Thoracic aorta endothelial cell (primary cell): ENCODE measurements around the gene GPRASP3. TPM values are rescaled to one million over a fixed set of nuclear protein-coding genes. Genes with fewer than 3 reads are reported as not detected.

Experiments used
- small RNA-seq: library from RNA; depleted of rRNA; stranded (forward); fragments of <200 nt; gene quantifications from one replicate; pipeline ENCODE3, GENCODE V24; 2012
- total RNA-seq: library from RNA; depleted of rRNA; stranded (reverse); fragments of >200 nt; gene quantifications from 2 replicates; pipeline ENCODE4 v1.2.3, GENCODE V29; 2012

Gene GPRASP3, protein sequence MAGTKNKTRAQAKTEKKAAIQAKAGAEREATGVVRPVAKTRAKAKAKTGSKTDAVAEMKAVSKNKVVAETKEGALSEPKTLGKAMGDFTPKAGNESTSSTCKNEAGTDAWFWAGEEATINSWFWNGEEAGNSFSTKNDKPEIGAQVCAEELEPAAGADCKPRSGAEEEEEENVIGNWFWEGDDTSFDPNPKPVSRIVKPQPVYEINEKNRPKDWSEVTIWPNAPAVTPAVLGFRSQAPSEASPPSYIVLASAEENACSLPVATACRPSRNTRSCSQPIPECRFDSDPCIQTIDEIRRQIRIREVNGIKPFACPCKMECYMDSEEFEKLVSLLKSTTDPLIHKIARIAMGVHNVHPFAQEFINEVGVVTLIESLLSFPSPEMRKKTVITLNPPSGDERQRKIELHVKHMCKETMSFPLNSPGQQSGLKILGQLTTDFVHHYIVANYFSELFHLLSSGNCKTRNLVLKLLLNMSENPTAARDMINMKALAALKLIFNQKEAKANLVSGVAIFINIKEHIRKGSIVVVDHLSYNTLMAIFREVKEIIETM
- 11.4 and 12.0 TPM in 2 replicates for total RNA-seq

DNA sequence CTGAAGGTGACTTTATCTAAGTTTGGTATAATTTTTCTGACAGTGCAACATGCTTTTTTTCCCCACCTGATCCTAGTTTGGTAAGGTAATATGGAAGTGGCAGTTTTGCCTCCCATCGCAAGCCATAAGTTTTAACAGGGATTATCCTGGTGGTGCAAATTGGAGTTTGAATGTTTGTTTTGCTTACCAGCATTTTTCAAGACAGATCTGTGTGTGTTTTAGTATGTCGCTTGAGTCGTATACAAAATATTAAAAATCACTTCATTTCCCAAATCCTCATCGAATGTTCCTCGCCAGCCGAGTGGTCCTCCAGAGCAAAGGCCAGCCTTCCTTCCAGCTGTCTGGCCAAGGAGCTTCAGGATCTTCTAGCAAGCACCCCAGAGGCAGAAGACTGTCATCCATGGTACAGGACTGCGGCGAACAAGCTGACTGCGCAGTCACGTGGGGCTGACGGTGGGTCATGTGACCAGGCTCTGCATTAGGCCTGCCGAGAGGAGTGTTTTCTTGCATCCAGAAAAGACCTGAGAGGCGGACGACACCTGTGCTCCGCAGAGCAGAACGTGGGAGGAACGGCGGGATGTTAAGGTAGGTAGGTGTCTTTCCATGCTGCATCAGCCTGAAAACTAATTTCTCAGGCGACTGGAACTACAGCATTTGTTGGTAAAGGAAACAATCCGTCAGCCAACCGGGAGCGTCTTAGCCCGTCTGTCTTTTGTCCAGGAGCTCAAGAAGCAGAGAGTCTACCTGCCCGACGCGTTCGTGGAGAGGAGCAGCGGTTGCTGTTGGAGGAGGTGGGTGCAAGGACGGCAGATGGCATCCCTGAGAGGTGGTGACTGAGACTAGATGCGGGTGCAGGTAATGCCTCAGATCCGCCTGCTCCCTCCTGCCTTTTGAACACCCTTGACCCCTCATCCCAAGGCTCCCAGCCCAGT lies at the start of gene GPRASP3:
Gene GPRASP3 (plus strand): TSS at position 507 of the 932 bp plus-strand sequence. CDS start 28,253 bp downstream, outside the sequence.

DNA sequence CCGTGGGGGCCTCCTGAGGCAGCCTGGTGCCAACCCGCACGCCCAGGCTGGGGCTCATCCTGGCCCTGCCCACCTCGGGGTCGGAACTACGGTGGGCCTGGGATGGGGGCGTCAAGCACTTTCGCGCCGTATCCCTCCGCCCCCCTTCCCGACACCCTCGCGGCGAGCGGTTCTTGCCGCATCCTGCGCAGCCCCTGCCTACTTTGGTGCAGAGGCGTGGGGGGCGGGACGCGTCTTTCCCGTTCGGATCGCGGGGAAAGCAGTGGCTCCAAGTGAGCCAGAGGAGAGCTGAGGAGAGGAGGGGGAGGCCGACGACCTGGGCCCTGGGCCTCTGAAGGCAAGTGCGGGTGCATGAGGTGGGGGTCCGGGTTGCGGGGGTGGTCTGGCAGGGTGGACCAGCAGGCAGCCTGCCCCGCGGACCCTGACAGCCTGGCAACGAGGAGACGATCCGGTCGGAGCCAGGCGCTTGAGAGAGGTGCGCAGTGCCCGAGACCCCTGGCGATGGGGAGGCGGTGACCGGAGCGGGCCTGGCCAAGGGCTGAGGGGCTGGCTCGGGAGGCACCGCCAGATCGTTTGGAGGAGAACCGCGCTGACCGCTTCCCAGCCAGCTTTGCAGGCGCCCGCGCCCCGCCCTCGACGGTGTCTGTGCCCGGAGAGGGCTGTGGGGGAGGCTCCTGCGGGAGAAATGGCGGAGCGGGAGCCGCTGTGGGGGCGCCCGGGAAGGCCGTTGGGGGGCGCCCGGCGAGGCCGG lies 8.2 kb upstream of the GPRASP3 start, which contains the start of gene GPRASP2:
Gene GPRASP2 (plus strand): TSS at position 233 of the 751 bp plus-strand sequence. CDS start 2,422 bp downstream, outside the sequence.

Small RNA genes lying within 50 kb of the gene (small RNA-seq; reads per million reads assigned to genes)
- not detected for gene RNU6-589P

Other genes starting within 250 kb of the GPRASP3 start
- gene TCP11X2, start 248.9 kb upstream of the GPRASP3 start, total RNA-seq, result not detected in 2 replicates
- 5.9 and 6.0 TPM in 2 replicates for gene TMSB15A, start 204.0 kb upstream of the GPRASP3 start, total RNA-seq
- gene ARMCX5, start 121.2 kb upstream of the GPRASP3 start, total RNA-seq, result 16.2 and 16.4 TPM in 2 replicates
- 1.9 and 2.4 TPM in 2 replicates for gene GPRASP1, start 69.3 kb upstream of the GPRASP3 start, total RNA-seq
- gene GPRASP2, start 8.3 kb upstream of the GPRASP3 start, total RNA-seq, result 14.5 and 19.5 TPM in 2 replicates
- gene RAB40AL, start 216.5 kb downstream of the GPRASP3 start, total RNA-seq, result 0.80 and 0.93 TPM in 2 replicates